AG09309 (cell line): ENCODE results near the gene CIT.
"Not testable (repeated sequence)": the region's sequence is repeated elsewhere in the genome, so short reads cannot be mapped to it uniquely, and the experiment has no call there.

ENCODE experiments used
- DNase-seq: peaks from one replicate; pipeline ENCODE4 v3.0.0-alpha.2; 2010; ENCODE audit warnings: low read depth
- H3K4me3 ChIP-seq: 2 replicates; pipeline ENCODE4 v1.5.1; 2011; ENCODE audit warnings: mild to moderate bottlenecking, low read depth, low read length, moderate library complexity; ENCODE audit not compliant: control insufficient read depth
- TF ChIP-seq, protein P1 (sequence below): IDR thresholded peaks from 2 replicates; pipeline ENCODE4 v1.5.1; 2011; ENCODE audit warnings: mild to moderate bottlenecking, low read depth, low read length, inconsistent platforms; ENCODE audit not compliant: insufficient read depth, control insufficient read depth; ENCODE audit errors: missing control alignments

CIT gene

DNA sequence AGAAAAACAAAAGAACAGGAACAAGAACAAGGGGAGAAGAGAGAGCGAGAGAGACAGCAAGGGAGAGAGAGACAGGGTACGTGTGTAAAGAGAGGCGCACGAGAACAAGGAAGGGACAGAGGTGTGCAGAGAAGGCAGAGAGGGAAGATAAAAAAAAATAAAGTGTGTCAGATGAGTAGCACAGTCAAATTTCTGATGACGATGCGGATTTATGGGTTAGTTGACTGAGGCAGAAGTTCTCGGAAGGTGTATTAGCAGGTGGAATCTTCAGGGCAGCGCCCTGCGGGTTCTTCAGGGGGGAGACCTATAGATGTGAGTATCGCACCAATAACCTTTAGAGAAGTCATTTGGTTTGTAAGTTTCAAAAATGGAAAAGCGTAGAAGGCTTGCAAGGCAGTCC lies 164.4 kb downstream of the CIT start:
- DNase-seq, result no peak
- TF ChIP-seq, protein P1, sequence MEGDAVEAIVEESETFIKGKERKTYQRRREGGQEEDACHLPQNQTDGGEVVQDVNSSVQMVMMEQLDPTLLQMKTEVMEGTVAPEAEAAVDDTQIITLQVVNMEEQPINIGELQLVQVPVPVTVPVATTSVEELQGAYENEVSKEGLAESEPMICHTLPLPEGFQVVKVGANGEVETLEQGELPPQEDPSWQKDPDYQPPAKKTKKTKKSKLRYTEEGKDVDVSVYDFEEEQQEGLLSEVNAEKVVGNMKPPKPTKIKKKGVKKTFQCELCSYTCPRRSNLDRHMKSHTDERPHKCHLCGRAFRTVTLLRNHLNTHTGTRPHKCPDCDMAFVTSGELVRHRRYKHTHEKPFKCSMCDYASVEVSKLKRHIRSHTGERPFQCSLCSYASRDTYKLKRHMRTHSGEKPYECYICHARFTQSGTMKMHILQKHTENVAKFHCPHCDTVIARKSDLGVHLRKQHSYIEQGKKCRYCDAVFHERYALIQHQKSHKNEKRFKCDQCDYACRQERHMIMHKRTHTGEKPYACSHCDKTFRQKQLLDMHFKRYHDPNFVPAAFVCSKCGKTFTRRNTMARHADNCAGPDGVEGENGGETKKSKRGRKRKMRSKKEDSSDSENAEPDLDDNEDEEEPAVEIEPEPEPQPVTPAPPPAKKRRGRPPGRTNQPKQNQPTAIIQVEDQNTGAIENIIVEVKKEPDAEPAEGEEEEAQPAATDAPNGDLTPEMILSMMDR, result no peak
- H3K4me3 ChIP-seq, result no peak overlapping the region

DNA sequence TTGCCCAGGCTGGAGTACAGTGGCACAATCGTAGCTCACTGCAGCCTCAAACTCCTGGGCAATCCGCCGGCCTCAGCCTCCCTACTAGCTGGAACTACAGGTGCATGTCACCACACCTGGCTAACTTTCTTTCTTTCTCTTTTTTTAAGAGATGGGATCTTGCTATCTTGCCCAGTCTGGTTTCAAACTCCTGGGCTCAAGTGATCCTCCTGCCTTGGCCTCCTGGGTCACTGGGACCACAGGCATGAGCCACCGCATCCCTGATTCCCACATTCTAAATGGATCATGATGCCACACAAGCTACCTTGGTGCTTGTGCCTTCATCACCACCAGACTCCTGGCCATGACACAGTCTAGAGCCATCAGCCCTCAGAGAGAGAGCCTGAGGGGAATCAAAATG lies 165.4 kb downstream of the CIT start:
- TF ChIP-seq, protein P1, result no peak
- H3K4me3 ChIP-seq, result no peak overlapping the region
- no peak for DNase-seq

DNA sequence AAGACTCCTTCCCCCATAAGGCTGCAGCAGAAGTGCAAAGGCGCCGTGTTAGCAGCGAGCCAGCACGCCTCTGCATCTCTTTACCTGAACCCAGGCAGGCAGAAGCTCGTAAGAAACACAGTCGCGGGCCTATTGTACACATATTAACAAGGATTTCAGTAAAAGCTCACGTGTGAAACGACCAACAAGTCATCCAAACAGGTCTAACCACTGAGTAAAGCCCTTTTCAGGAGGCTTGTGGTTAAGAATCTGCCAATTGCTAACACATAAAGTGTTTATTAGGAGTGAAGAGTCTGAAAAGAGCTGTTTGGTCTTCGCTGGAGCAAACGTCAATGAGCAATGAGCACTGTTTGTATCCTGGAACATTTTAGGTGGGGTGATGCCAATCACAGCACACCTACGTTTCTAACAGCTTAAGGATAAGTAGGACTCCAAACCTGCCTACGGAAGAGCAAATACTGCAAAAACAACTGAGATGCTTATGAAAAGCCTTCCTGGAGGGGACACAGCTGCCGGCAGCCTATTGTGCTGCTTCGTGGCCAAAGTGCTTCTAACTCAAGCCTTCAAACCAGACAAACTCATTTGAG lies 166.1 kb downstream of the CIT start:
- DNase-seq, result no peak
- TF ChIP-seq, protein P1, result no peak
- H3K4me3 ChIP-seq, result no peak overlapping the region

DNA sequence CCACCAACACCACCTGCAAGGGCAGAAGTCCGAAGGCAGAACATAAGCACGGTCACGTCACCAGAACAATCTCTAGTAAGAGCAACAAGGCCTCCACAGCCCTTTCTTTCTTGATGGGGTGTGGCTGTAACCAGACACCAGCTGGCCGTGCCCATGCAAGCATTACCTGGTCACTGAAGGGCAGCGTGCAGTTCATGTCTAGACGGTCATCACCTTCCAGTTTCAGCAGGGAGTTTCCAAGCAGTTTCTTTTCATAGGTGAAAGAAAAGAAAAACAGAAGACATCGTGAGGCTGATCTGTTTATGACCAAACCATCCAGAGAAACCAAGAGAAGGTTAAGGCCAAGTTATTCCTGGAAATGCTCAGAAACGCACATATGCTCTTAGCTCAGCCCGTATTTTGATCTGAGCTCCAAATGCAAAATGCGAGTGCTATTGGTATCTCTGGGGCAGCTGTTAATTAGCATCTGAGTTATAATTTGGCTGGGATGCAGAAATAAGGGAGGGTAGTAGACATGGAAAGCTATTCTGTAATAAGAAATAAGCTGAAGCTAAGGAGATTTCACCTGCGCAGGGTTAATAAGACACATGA lies 166.7 kb downstream of the CIT start:
- no peak overlapping the region for H3K4me3 ChIP-seq
- TF ChIP-seq, protein P1, result no peak
- no peak for DNase-seq

DNA sequence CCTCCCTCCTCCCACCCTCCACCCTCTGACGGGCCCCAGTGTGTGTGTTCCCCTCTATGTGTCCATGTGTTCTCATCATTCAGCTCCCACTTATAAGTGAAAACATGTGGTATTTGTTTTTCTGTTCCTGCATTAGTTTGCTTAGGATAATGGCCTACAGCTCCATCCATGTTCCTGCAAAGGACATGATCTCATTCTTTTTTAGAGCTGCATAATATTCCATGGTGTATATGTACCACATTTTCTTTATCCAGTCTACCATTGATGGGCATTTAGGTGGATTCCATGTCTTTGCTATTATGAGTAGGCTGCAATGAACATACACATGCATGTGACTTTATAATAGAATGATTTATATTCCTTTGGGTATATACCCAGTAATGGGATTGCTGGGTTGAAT lies 170.7 kb downstream of the CIT start:
- DNase-seq, H3K4me3 ChIP-seq: not testable (repeated sequence)

DNA sequence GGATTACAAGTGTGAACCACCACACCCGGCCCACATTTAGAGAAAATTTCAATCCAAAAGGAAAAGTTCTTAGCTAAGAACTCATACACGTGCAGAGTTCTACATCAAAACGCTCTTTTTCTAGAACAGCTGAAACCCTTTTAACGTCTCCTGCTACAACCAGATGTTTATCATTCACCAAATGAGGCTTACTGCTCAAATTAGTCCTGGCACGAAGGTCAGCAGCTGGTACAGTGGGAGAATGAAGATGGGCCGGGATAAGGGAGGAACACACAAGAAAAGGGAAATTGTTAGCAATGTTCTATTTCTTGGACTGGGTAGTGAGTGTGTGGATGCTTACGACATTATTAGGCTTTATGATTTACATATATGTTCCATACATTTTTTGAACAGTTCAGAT lies 171.9 kb downstream of the CIT start:
- TF ChIP-seq, protein P1, result no peak
- DNase-seq, result no peak
- no peak overlapping the region for H3K4me3 ChIP-seq

DNA sequence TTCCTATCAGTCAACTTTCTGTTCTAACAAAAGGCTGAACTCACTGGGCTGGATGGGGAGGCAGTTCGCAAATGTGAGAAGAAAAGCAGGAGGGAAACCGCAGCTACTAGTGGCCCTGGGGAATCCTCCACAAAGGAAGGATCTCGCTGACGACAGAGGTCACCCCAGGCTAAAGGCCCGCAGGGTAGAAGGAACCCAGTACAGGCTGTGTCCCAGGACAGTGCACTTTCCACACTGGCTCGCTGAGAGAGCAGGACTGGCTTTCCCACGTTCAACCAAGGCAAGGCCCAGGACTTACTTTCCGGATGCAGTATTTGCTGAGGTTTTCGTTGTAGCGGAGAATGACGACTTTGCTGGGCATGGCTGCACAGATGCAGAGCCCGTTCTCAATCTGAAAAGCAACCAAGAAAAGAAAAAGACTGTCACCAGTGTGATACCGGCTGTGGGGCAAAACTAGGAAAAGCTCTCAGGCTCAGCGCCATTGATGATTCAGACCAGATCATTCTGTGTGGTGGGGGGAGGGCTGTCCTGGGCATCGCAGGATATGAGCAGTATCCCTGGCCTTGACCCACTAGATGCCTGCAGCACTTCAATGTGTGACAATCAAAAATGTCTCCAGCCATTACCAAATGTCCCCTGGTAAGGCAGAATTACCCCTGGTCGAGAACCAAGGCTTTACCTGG lies 172.9 kb downstream of the CIT start:
- TF ChIP-seq, protein P1, result no peak
- no peak for DNase-seq

More for the DNA sequence above, 172.9 kb downstream of the CIT start:
- no peak overlapping the region for H3K4me3 ChIP-seq
